Activated CD8-positive, alpha-beta T cell treated with anti-CD3 and anti-CD28 coated beads, Interleukin-2, amount 10 ng/mL, durations not matched to agents 7 days and 5 days (primary cell): ENCODE measurements around the gene AGBL1. TPM values are rescaled to one million over a fixed set of nuclear protein-coding genes. Genes with fewer than 3 reads are reported as not detected.

Experiments
- ATAC-seq: fragments of 150-1000 bp; cut with Tn5 transposase; one replicate; pipeline ENCODE4 v1.10.0; 2021; ENCODE audit warnings: moderate library complexity
- CTCF ChIA-PET: fragments of 350-600 bp; sonication (Branson Sonifier 250); formaldehyde crosslinking; loops from one replicate; lab custom pipeline; 2021; ENCODE audit warnings: antibody characterized with exemption; lab: Charles Lee
- POLR2A ChIA-PET: fragments of 350-600 bp; sonication (Branson Sonifier 250); formaldehyde crosslinking; loops from one replicate; lab custom pipeline; 2021; ENCODE audit warnings: antibody characterized with exemption; lab: Charles Lee
- DNase-seq: peaks from one replicate; pipeline ENCODE4 v3.0.0-alpha.2; 2020
- H3K27ac Mint-ChIP-seq: one replicate; pipeline ENCODE4 v1.8.0; 2021; ENCODE audit warnings: mild to moderate bottlenecking, mixed read lengths
- H3K27me3 Mint-ChIP-seq: one replicate; pipeline ENCODE4 v1.8.0; 2021; ENCODE audit warnings: low read depth, mixed read lengths
- H3K36me3 Mint-ChIP-seq: one replicate; pipeline ENCODE4 v1.8.0; 2021; ENCODE audit warnings: low read depth, mixed read lengths
- H3K4me1 Mint-ChIP-seq: one replicate; pipeline ENCODE4 v1.8.0; 2021; ENCODE audit warnings: low read depth, mixed read lengths
- H3K4me3 Mint-ChIP-seq: one replicate; pipeline ENCODE4 v1.8.0; 2021; ENCODE audit warnings: mild to moderate bottlenecking, mixed read lengths
- H3K9me3 Mint-ChIP-seq: one replicate; pipeline ENCODE4 v1.8.0; 2022; ENCODE audit warnings: mixed read lengths; ENCODE audit not compliant: insufficient read depth
- total RNA-seq, 2 experiments: library from RNA; stranded (reverse); gene quantifications; one replicate each; pipeline ENCODE4 v1.2.3, GENCODE V29; 2021

AGBL1 gene
- total RNA-seq, 2 experiments from 2014 or later, result not detected

- H3K27me3 Mint-ChIP-seq, result no peaks in the 10 kb centered on the region
Measured at GRCh38 chr15:86629409-86630356, 550.0 kb downstream of the AGBL1 start.

GRCh38 chr15:86630946-86631345 is 551.3 kb downstream of the AGBL1 start:
- no peak for ATAC-seq
- POLR2A ChIA-PET, result no interaction called here
- no peak overlapping the region for H3K27ac Mint-ChIP-seq
- H3K4me1 Mint-ChIP-seq, result no peaks in the 10 kb centered on the region
- no peak overlapping the region for H3K4me3 Mint-ChIP-seq
- no peak for DNase-seq
- no peaks in the 10 kb centered on the region for H3K9me3 Mint-ChIP-seq
- no peaks in the 10 kb centered on the region for H3K27me3 Mint-ChIP-seq
- CTCF ChIA-PET, result no interaction called here
- no peaks in the 10 kb centered on the region for H3K36me3 Mint-ChIP-seq

More at GRCh38 chr15:86629409-86630356, 550.0 kb downstream of the AGBL1 start:
- POLR2A ChIA-PET, result no interaction called here
- CTCF ChIA-PET, result interaction anchor here (1.6 kb wide), 1 partner anchor 24 kb away, joined by 6 read pairs; no protein-coding TSS in a partner anchor
- no peaks in the 10 kb centered on the region for H3K36me3 Mint-ChIP-seq
- DNase-seq, result no peak
- no peak for ATAC-seq
- H3K27ac Mint-ChIP-seq, result no peak overlapping the region
- H3K4me3 Mint-ChIP-seq, result no peak overlapping the region
- H3K9me3 Mint-ChIP-seq, result no peaks in the 10 kb centered on the region
- peaks cover 7% of the 10 kb centered on the region for H3K4me1 Mint-ChIP-seq

DNA sequence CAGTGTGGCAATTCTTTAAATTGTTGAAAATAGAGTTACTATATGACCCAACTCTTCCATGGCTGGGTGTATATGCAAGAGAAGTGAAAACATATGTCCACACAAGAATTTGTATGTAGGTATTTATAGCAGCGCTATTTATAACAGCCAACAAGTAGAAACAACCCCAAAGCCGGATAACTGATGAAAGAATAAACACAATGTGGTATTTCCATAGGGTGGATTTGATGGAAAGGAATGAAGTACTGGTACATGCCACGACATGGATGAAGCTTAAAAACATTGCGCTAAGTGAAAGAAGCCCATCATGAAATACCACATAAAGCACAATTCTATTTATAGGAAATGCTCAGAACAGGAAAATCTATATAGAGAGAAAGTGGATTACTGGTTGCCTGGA is 554.5 kb downstream of the AGBL1 start:
- H3K9me3 Mint-ChIP-seq, result no peaks in the 10 kb centered on the region
- DNase-seq (no peak), ATAC-seq (no peak)
- POLR2A ChIA-PET, result no interaction called here
- no peaks in the 10 kb centered on the region for H3K4me1 Mint-ChIP-seq
- H3K27me3 Mint-ChIP-seq, result no peaks in the 10 kb centered on the region
- CTCF ChIA-PET, result no interaction called here
- no peak overlapping the region for H3K27ac Mint-ChIP-seq
- H3K4me3 Mint-ChIP-seq, result no peak overlapping the region
- H3K36me3 Mint-ChIP-seq, result no peaks in the 10 kb centered on the region

DNA sequence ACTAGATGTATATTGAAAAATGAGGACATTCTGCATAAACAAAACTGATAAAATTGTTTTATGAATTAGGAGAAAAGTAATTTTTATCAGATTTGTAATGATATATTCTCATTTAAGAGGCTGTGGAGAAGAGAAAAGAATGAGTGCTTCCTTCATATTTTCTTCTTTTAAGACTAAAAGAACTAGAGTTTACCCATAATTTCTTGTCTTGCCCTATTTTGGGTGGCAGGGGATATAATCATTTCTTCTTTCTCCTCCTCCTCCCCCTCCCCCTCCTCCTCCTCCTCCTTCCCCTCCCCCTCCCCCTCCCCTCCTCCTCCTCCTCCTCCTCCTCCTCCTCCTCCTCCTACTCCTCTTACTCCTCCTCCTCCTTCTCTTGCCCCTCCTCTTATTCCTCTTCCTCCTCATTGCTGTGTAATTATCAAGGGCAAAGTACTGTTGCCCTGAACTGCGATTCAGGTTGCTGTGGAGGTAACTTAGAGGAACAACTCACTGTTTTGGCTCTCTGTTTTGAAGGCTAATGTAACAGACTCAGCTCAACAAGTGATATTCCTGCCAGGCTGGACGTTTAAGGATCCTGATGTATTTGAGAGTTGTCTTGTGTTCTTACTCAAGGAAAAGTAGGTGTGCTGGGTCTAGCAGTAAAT is 555.4 kb downstream of the AGBL1 start:
- Mint-ChIP-seq H3K36me3 (no peaks in the 10 kb centered on the region), H3K4me1 (no peaks in the 10 kb centered on the region), H3K9me3 (no peaks in the 10 kb centered on the region), H3K27me3 (no peaks in the 10 kb centered on the region), H3K4me3 (no peak overlapping the region), H3K27ac (no peak overlapping the region)
- POLR2A ChIA-PET, result no interaction called here
- ATAC-seq, result no peak
- CTCF ChIA-PET, result no interaction called here
- no peak for DNase-seq

GRCh38 chr15:86644339-86644738 is 564.7 kb downstream of the AGBL1 start:
- POLR2A ChIA-PET, result no interaction called here
- H3K4me1 Mint-ChIP-seq, result no peaks in the 10 kb centered on the region
- no peak for ATAC-seq

GRCh38 chr15:86645925-86646500 is 566.3 kb downstream of the AGBL1 start:
- DNase-seq (no peak), ATAC-seq (no peak)
- Mint-ChIP-seq H3K36me3 (peaks cover 4% of the 10 kb centered on the region), H3K4me3 (no peak overlapping the region), H3K27ac (no peak overlapping the region), H3K27me3 (no peaks in the 10 kb centered on the region), H3K9me3 (peaks cover 4% of the 10 kb centered on the region), H3K4me1 (peaks cover 9% of the 10 kb centered on the region)
- ChIA-PET POLR2A (no interaction called here), CTCF (interaction anchor here (1.1 kb wide), 1 partner anchor 23 kb away, joined by 3 read pairs; no protein-coding TSS in a partner anchor)

More at GRCh38 chr15:86644339-86644738, 564.7 kb downstream of the AGBL1 start:
- CTCF ChIA-PET, result interaction anchor here (1.2 kb wide), 1 partner anchor 1600 kb away, joined by 3 read pairs; no protein-coding TSS in a partner anchor
- Mint-ChIP-seq H3K9me3 (no peaks in the 10 kb centered on the region), H3K36me3 (no peaks in the 10 kb centered on the region), H3K4me3 (no peak overlapping the region), H3K27ac (no peak overlapping the region), H3K27me3 (no peaks in the 10 kb centered on the region)
- no peak for DNase-seq

GRCh38 chr15:86647810-86648440 is 568.3 kb downstream of the AGBL1 start:
- no peaks in the 10 kb centered on the region for H3K27me3 Mint-ChIP-seq
- peaks cover 26% of the 10 kb centered on the region for H3K4me1 Mint-ChIP-seq
- POLR2A ChIA-PET, result no interaction called here
- no peak for ATAC-seq
- H3K9me3 Mint-ChIP-seq, result peaks cover 4% of the 10 kb centered on the region
- no peak overlapping the region for H3K4me3 Mint-ChIP-seq
- no peak overlapping the region for H3K27ac Mint-ChIP-seq
- peaks cover 7% of the 10 kb centered on the region for H3K36me3 Mint-ChIP-seq
- CTCF ChIA-PET, result no interaction called here
- DNase-seq, result no peak

DNA sequence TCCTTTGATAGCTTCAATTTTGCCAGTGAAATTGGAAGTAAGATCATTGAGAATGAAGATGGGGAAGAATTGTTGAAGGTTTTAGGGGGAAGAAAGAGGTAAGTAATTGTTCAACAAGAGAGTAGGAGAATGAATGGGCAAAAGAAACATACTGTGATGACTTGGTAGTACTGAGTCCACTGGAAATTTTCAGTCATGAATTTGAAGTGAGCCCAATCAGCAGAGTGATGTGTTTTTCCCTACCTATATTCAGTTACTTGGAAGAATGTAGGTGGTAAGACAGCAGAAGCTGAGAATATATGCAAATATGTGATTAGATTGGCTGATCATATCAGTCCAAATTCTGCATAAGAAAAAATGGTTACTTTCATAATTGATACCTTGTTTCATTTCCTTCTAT is 569.6 kb downstream of the AGBL1 start:
- Mint-ChIP-seq H3K4me1 (peaks cover 40% of the 10 kb centered on the region), H3K4me3 (no peak overlapping the region), H3K9me3 (peaks cover 4% of the 10 kb centered on the region), H3K36me3 (peaks cover 7% of the 10 kb centered on the region), H3K27ac (no peak overlapping the region), H3K27me3 (no peaks in the 10 kb centered on the region)
- ChIA-PET POLR2A (no interaction called here), CTCF (interaction anchor here (1.3 kb wide), 1 partner anchor 35 kb away, joined by 4 read pairs; no protein-coding TSS in a partner anchor)
- DNase-seq, result no peak
- no peak for ATAC-seq

GRCh38 chr15:86650094-86650493 is 570.4 kb downstream of the AGBL1 start:
- H3K9me3 Mint-ChIP-seq, result peaks cover 4% of the 10 kb centered on the region
- ATAC-seq (no peak), DNase-seq (no peak)
- POLR2A ChIA-PET, result no interaction called here
- H3K36me3 Mint-ChIP-seq, result peaks cover 7% of the 10 kb centered on the region
- H3K27me3 Mint-ChIP-seq, result no peaks in the 10 kb centered on the region
- no peak overlapping the region for H3K27ac Mint-ChIP-seq
- no peak overlapping the region for H3K4me3 Mint-ChIP-seq
- CTCF ChIA-PET, result interaction anchor here (1.3 kb wide), 1 partner anchor 36 kb away, joined by 4 read pairs; no protein-coding TSS in a partner anchor
- H3K4me1 Mint-ChIP-seq, result peaks cover 48% of the 10 kb centered on the region

GRCh38 chr15:86653344-86654197 is 573.9 kb downstream of the AGBL1 start:
- Mint-ChIP-seq H3K9me3 (peaks cover 4% of the 10 kb centered on the region), H3K36me3 (peaks cover 7% of the 10 kb centered on the region), H3K4me3 (peak overlapping the region; percentile 57), H3K27me3 (no peaks in the 10 kb centered on the region), H3K4me1 (peaks cover 59% of the 10 kb centered on the region), H3K27ac (peak overlapping the region; percentile 80)
- CTCF ChIA-PET, result interaction anchor here (0.8 to 2.5 kb wide), 7 partner anchors 9 to 90 kb away, joined by 3 to 13 read pairs (median 6); no protein-coding TSS in a partner anchor
- POLR2A ChIA-PET, result interaction anchor here (1.1 to 1.4 kb wide), 2 partner anchors 10 to 29 kb away, joined by 7 to 8 read pairs; no protein-coding TSS in a partner anchor
- DNase-seq (no peak), ATAC-seq (peak; percentile 91)
